ENCODE results near the gene CPPED1.

The CPPED1 gene

DNA sequence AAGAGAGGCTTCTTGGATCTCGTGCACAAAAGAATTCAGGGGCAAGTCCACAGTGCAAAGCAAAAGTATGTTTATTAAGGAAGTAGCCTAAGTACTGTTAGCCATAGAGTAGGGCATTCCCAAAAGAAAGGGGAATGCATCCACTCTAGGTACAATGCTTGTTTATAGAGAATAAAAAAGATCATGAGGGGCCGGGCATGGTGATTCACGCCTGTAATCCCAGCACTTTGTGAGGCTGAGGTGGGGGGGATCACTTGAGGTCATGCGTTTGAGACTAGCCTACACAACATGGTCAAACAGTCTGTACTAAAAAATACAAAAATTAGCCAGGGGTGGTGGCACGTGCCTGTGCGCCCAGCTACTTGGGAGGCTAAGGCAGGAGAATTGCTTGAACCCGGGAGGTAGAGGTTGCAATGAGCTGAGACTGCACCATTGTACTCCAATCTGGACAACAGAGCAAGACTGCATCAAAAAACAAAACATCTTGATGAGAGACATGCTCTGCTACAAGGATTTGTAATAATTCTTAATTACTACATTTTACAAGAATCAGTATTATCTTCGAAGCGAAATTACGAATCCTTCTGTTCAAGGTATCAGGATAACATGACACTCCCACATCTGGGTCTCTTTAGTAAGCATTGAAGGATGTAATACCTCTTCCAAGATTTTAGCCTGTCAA lies 191.6 kb downstream of the CPPED1 start:
- H3K27me3 Mint-ChIP-seq: peaks cover 2% of the 10 kb centered on the region

DNA sequence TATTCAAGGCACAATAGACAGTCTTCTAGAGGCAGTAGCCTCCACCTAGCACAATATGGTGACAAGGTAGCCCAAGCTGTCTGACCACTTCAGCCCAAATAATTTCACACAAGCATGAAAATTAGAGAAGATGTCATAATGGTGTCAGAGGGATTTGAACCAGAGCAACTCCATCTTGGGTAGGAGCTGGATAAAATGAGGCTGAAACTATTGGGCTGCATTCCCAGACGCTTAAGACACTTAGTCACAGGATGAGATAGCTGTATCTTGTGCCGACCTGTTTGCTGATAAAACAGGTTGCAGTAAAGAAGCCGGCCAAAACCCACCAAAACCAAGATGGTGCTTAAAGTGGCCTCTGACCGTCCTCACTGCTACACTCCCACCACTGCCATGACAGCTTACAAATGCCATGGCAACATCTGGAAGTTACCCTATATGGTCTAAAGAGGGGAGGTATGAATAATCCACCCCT lies 192.6 kb downstream of the CPPED1 start:
- no peak overlapping the region for H3K27ac Mint-ChIP-seq
- H3K4me1 Mint-ChIP-seq: peaks cover 23% of the 10 kb centered on the region
- peaks cover 10% of the 10 kb centered on the region for H3K9me3 Mint-ChIP-seq
- no peak overlapping the region for H3K4me3 Mint-ChIP-seq
- H3K27me3 Mint-ChIP-seq: peaks cover 2% of the 10 kb centered on the region
- peaks cover 5% of the 10 kb centered on the region for H3K36me3 Mint-ChIP-seq

More for the DNA sequence above, 191.6 kb downstream of the CPPED1 start:
- peaks cover 5% of the 10 kb centered on the region for H3K9me3 Mint-ChIP-seq
- H3K27ac Mint-ChIP-seq: no peak overlapping the region
- peak overlapping the region; percentile 38 for H3K4me3 Mint-ChIP-seq
- H3K36me3 Mint-ChIP-seq: no peaks in the 10 kb centered on the region
- H3K4me1 Mint-ChIP-seq: peaks cover 23% of the 10 kb centered on the region

DNA sequence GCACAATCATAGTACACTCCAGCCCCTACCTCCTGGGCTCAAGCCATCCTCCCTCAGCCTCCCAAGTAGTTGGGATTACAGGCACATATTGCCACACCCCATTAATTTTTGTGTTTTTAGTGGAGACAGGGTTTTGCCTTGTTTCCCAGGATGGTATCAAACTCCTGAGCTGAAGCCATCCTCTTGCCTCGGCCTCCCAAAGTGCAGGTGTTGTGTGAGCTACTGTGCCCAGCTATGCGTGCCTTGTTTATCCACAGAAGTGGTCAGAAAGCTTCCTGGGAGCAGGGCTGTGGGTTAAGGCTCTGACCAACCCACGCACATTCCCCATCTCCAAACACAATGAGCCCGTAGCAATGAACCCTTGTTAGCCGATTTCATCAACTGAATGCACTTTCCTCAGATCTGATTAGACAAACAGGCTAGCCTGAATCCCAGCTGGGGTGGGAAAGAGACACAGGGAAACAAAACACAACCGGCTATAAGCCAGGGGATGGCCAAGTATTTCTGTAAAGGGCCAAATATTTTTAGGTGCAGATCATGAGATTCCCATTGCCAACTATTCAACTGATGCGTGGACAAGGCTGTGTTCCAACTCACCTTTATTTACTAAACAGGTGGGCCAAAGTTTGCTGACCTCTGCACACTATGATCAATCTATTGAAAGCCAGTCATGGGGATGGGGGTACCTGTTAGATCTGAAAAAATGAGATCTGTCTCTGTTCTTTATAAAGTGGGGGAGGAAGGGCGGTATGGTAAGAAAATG lies 193.6 kb downstream of the CPPED1 start:
- Mint-ChIP-seq H3K27me3 (peaks cover 2% of the 10 kb centered on the region), H3K36me3 (peaks cover 5% of the 10 kb centered on the region), H3K9me3 (peaks cover 10% of the 10 kb centered on the region), H3K4me1 (peaks cover 23% of the 10 kb centered on the region), H3K27ac (no peak overlapping the region), H3K4me3 (no peak overlapping the region)

Measured in activated naive CD4-positive, alpha-beta T cell treated with anti-CD3 and anti-CD28 coated beads, Interleukin-2, amount 50 U/mL, for 24 hours (primary cell).